Raji (cell line): ENCODE measurements around the gene ZNF576.
A peak's percentile ranks its signal among the peaks of the same experiment; 100 is the strongest.

Experiments
- POLR2A ChIP-seq: IDR thresholded peaks from 2 replicates; pipeline ENCODE4 v1.6.1; 2011; ENCODE audit warnings: low read depth, low read length, control low read depth; ENCODE audit not compliant: insufficient read depth

ZNF576 gene

GRCh38 chr19:43610493-43610892, 14.1 kb downstream of the ZNF576 start:
- no peak for TF ChIP-seq POLR2A

- TF ChIP-seq POLR2A: no peak
Observed at GRCh38 chr19:43611788-43612187, 15.4 kb downstream of the ZNF576 start, which contains the start of gene SRRM5. SRRM5 (plus strand) TSS chr19:43612088; CDS start chr19:43612122, 34 bp downstream.

GRCh38 chr19:43612374-43612773, 16.0 kb downstream of the ZNF576 start:
- no peak for TF ChIP-seq POLR2A

GRCh38 chr19:43616306-43616705, 19.9 kb downstream of the ZNF576 start:
- no peak for TF ChIP-seq POLR2A

GRCh38 chr19:43616954-43617353, 20.6 kb downstream of the ZNF576 start:
- TF ChIP-seq POLR2A: no peak

- no peak for TF ChIP-seq POLR2A
Observed at GRCh38 chr19:43618921-43619261, 22.5 kb downstream of the ZNF576 start.

- peak; percentile 72 for TF ChIP-seq POLR2A
Observed at GRCh38 chr19:43619262-43620060, 23.1 kb downstream of the ZNF576 start, which contains the start of gene ZNF428. ZNF428 (minus strand) TSS chr19:43619629; CDS start chr19:43614304, 5,325 bp downstream.

- no peak for TF ChIP-seq POLR2A
Observed at GRCh38 chr19:43620061-43621001, 23.9 kb downstream of the ZNF576 start.

- no peak for TF ChIP-seq POLR2A
Observed at GRCh38 chr19:43622070-43622469, 25.7 kb downstream of the ZNF576 start.

GRCh38 chr19:43622956-43623355, 26.6 kb downstream of the ZNF576 start:
- TF ChIP-seq POLR2A: no peak

GRCh38 chr19:43623889-43624670, 27.7 kb downstream of the ZNF576 start:
- no peak for TF ChIP-seq POLR2A

- TF ChIP-seq POLR2A: no peak
Observed at GRCh38 chr19:43624933-43625332, 28.5 kb downstream of the ZNF576 start.

GRCh38 chr19:43625918-43626579, 29.7 kb downstream of the ZNF576 start:
- no peak for TF ChIP-seq POLR2A

- no peak for TF ChIP-seq POLR2A
Observed at GRCh38 chr19:43626838-43627237, 30.4 kb downstream of the ZNF576 start.
